HG02938 (cell line): ENCODE data around the gene FAIM2.

Experiments
- ATAC-seq: cut with Tn5 transposase; IDR thresholded peaks from one replicate; pipeline ENCODE4 v1.9.1; 2021; ENCODE audit warnings: mild to moderate bottlenecking, moderate library complexity; ENCODE audit not compliant: unreplicated experiment

The FAIM2 gene

GRCh38 chr12:49828133-49829091, 75.3 kb downstream of the FAIM2 start, which contains the start of gene NCKAP5L:
Gene NCKAP5L (minus strand): TSS chr12:49828413. CDS start chr12:49804044, 24,369 bp downstream.
- peak; percentile 73 for ATAC-seq

GRCh38 chr12:49827401-49828099, 76.2 kb downstream of the FAIM2 start:
- ATAC-seq: no peak

DNA sequence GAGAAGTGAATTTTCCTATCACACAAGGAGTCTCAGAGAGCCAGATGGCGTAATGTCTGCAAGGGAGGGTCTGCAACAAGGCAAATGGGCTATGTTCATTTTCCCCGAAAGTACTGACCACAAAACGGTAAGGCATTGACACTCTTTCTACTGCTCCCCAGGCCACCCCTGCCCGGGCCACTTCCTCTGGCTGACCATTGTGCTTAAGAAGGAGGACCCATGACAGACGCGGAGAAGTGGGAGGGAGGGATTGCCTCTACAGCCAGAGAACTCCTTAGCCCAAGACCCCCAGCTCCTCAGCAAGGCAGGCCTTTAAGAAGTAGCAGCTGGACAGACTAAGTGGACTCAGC, 76.7 kb downstream of the FAIM2 start:
- no peak for ATAC-seq

DNA sequence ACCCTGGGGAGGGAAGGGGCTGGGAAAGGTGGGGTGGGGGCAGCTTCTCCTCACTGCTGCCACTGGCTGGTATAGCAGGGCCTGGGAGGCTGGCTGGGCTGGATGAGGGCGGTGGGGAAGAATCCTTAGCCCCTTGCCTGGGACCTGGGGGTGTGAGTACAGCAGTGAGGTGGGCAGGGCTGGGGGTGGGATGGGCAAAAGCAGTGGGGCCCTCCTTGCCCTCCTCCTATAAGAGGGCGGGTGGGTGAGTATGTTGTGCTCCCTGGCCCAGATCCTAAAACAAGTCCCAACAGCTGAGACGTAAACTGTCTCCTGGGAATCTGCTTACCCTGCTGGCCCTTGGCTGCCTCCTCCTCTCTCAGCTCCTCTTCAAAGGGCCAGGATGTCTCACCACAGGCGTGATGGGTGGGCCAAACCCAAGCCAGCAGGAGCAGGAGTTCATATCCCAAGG, 77.7 kb downstream of the FAIM2 start:
- ATAC-seq: no peak

DNA sequence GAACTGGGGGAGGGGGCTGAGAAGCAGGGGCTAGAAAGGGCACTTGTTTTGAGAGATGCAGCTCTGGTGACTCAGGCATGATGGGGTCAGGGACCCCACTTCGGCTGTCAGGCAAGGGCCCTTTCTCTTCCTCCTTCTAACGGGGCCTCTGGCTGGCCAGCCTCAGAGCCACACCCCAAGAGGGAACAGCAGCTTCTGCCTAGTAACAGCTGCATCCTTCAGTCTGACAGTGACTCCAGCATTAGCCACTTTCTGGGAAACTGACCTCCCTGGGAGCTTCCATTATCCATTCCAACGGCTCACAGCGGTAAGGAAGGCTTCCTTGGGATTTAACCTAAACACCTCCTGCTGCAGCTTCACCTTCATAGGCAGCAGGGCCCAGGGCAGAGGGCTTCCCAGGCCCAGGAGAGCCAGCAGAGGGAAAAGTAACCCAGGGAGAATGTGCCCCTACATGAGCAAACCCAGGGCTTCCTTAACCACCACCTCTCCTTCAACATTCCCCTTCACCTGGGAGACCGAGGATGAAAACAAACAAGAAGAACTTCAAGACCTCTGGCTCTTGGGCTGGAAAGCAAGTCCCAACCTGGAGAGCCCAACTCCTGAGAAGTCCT, 78.2 kb downstream of the FAIM2 start:
- no peak for ATAC-seq

- ATAC-seq: no peak
Measured at GRCh38 chr12:49824895-49825294, 78.8 kb downstream of the FAIM2 start.

- ATAC-seq: no peak
Measured at GRCh38 chr12:49824416-49824815, 79.3 kb downstream of the FAIM2 start.

DNA sequence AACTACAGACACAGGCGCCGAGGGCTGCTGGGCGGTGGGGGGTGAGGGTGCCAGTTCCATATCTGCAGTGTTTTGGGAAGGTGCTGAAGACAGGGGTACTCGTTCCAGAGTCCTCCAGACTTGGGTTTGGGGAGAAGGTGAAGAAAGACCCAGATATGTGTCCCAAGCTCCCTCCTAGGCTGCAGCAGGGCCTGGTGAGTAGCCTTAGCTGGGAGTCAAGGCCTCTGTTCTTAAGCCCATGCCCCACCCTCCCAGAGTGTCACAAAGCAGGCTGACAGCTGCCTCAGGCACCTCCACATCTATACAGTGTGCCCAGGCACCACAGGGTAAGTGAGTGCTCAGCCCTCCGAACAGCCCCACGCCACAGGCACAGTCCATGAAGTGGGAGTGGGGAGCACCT, 79.7 kb downstream of the FAIM2 start:
- no peak for ATAC-seq

DNA sequence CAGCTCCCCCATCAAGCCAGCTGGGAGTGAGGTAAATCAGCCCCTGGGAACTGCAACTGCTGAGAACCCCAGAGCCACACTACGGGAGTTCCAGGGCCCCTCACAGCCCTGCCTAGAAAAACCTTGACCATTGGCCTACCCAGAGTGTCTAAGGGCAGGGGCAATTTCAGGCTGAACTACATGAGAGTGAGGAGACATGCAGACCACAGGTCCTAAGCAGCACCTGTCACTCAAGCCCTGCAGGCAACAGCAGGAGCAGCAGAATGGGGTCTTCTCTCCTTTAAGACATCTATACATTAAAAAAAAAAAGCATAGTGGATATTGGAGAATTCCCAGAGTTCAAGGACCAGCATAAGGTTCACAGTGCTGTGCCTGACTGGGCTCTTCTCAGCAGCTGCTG, 80.3 kb downstream of the FAIM2 start:
- no peak for ATAC-seq

GRCh38 chr12:49821373-49822287, 82.1 kb downstream of the FAIM2 start:
- no peak for ATAC-seq

DNA sequence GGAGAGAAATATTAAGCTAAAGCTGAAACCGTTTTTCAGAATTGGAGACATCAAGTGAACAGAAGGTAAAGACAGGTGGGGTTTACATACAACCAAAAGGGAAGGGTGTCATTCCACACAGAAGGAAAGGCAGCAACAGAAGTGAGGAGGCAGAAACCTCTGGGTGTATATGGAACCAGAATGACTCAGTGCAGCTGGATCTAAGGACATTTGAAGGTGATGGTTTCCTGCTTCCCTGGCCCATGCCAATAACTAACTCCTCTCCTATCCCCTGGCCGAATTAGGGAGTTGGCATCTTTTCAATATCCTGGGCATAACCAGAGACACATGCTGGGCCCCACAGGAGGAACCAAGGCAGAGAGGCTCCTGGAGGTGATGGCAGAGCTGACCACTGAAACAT, 83.9 kb downstream of the FAIM2 start:
- ATAC-seq: no peak

DNA sequence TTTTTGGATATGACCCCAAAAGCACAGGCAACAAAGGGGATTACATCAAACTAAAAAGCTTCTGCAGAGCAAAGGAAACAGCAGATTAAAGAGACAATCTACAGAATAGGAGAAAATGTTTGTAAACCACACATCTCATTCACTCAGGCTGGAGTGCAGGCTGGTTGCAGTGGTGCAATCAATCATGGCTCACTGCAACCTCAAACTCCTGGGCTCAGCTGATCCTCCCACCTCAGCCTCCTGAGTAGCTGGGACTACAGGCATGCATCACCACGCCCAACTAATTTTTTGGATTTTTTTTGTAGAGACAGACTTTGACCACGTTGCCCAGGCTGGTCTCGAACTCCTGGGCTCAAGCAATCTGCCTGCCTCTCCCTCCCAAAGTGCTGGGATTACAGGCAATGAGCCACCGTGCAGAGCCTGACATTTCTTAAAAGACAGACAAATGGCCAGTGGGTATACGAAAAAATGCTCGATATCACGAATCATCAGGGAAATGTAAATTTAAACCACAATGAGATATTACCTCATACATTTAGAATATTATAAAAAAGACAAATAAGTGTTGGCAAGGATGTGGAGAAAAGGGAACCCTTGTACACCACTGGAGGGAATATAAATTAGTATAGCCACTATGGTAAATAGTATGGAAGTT, 85.3 kb downstream of the FAIM2 start:
- no peak for ATAC-seq
